H1 (cell line): Measurements from ENCODE around the gene KIF5A. TPM values are rescaled to one million over a fixed set of nuclear protein-coding genes. Genes with fewer than 3 reads are reported as not detected.

Experiments used
- CTCF ChIA-PET: fragments of 300-600 bp; sonication (Branson Sonifier 250); formaldehyde crosslinking; loops from one replicate; lab custom pipeline; 2021; ENCODE audit not compliant: partially characterized antibody; lab: Charles Lee
- POLR2A ChIA-PET: fragments of 300-600 bp; sonication (Branson Sonifier 250); formaldehyde crosslinking; loops from one replicate; lab custom pipeline; 2021; ENCODE audit warnings: inconsistent platforms; ENCODE audit not compliant: partially characterized antibody; lab: Charles Lee
- DNase-seq, 2 experiments: peaks; one replicate each; pipeline versions ENCODE4 v3.0.0 to v3.0.0-alpha.2; 2010 to 2022; ENCODE audit warnings: low spot score in 2 of 2, low read depth in 1 of 2, mixed read lengths in 1 of 2
- FAIRE-seq: peaks from 2 replicates; lab custom pipeline; 2011; peaks lifted over from hg19 to GRCh38; lab: Jason Lieb, UNC
- H2AFZ ChIP-seq: 2 replicates; pipeline ENCODE4 v1.8.1; 2012; ENCODE audit warnings: low read length, inconsistent platforms
- H2AK5ac ChIP-seq: 2 replicates; pipeline ENCODE4 v1.6.1; 2013; ENCODE audit warnings: low read depth, low read length
- H2BK120ac ChIP-seq: replicated peaks from 2 replicates; pipeline ENCODE3; 2013; ENCODE audit warnings: low read depth, low read length, inconsistent platforms
- H2BK12ac ChIP-seq: 2 replicates; pipeline ENCODE4 v1.6.1; 2013; ENCODE audit warnings: low read depth, low read length
- H2BK15ac ChIP-seq: 2 replicates; pipeline ENCODE4 v1.6.1; 2013; ENCODE audit warnings: low read length
- H2BK20ac ChIP-seq: 2 replicates; pipeline ENCODE4 v1.6.1; 2013; ENCODE audit warnings: low read length
- H2BK5ac ChIP-seq: 2 replicates; pipeline ENCODE4 v1.6.1; 2013; ENCODE audit warnings: low read depth, low read length
- H3K14ac ChIP-seq: 2 replicates; pipeline ENCODE4 v1.6.1; 2013; ENCODE audit warnings: inconsistent platforms; ENCODE audit not compliant: insufficient read length
- H3K18ac ChIP-seq: 2 replicates; pipeline ENCODE4 v1.6.1; 2013; ENCODE audit warnings: low read length; ENCODE audit errors: extremely low read depth
- H3K23ac ChIP-seq: 2 replicates; pipeline ENCODE4 v1.6.1; 2013; ENCODE audit warnings: inconsistent platforms; ENCODE audit not compliant: insufficient read length
- H3K23me2 ChIP-seq: 2 replicates; pipeline ENCODE4 v1.6.1; 2013; ENCODE audit warnings: low read depth, low read length
- H3K27ac ChIP-seq: 2 replicates; pipeline ENCODE4 v1.6.1; 2011; ENCODE audit warnings: low read depth, low read length, inconsistent platforms
- H3K27me3 ChIP-seq, 4 experiments: replicated peaks in 1 of 4; 1 replicate in 1 of 4; 2 replicates in 3 of 4; pipeline versions ENCODE4 v1.6.1 to v1.8.1; 2011 to 2013; ENCODE audit warnings: low read length in 3 of 4, mild to moderate bottlenecking in 3 of 4, inconsistent platforms in 2 of 4, mixed read lengths in 2 of 4, moderate library complexity in 1 of 4; ENCODE audit not compliant: control insufficient read depth in 3 of 4, insufficient read depth in 3 of 4; ENCODE audit errors: extremely low read depth in 1 of 4
- H3K36me3 ChIP-seq, 4 experiments: 2 replicates each; pipeline versions ENCODE4 v1.6.1 to v1.8.1; 2011 to 2013; ENCODE audit warnings: mild to moderate bottlenecking in 4 of 4, low read length in 3 of 4, moderate library complexity in 2 of 4, control low read depth in 1 of 4, inconsistent platforms in 1 of 4; ENCODE audit not compliant: insufficient read depth in 4 of 4, control insufficient read depth in 2 of 4
- H3K4ac ChIP-seq: replicated peaks from 2 replicates; pipeline ENCODE3; 2013; ENCODE audit warnings: low read length, low read depth, mixed read lengths, inconsistent platforms; ENCODE audit not compliant: insufficient read length
- H3K4me1 ChIP-seq, 4 experiments: replicated peaks in 1 of 4; 1 replicate in 1 of 4; 2 replicates in 3 of 4; pipeline versions ENCODE4 v1.6.1 to v1.8.1; 2011 to 2013; ENCODE audit warnings: low read length in 3 of 4, inconsistent platforms in 2 of 4, mixed read lengths in 1 of 4; ENCODE audit not compliant: insufficient read depth in 4 of 4, control insufficient read depth in 3 of 4
- H3K4me2 ChIP-seq, 2 experiments: 2 replicates each; pipeline versions ENCODE4 v1.6.1 to v1.8.1; 2011 to 2013; ENCODE audit warnings: low read depth in 2 of 2, low read length in 2 of 2, control low read depth in 1 of 2, inconsistent platforms in 1 of 2, mild to moderate bottlenecking in 1 of 2; ENCODE audit not compliant: insufficient read depth in 1 of 2
- H3K4me3 ChIP-seq, 4 experiments: fragments of 200-600, 300-600 bp in 1 of 4; sonication (generic), shearing (Covaris generic), sonication (Bioruptor Twin) in 1 of 4; 2 replicates each; pipeline versions ENCODE4 v1.5.1 to v1.8.1; 2011 to 2016; ENCODE audit warnings: low read length in 4 of 4, low read depth in 3 of 4, control low read depth in 2 of 4, inconsistent platforms in 2 of 4, mild to moderate bottlenecking in 2 of 4, mixed read lengths in 1 of 4, moderate library complexity in 1 of 4; ENCODE audit not compliant: insufficient read depth in 2 of 4; ENCODE audit errors: extremely low read depth in 1 of 4
- H3K56ac ChIP-seq: replicated peaks from 2 replicates; pipeline ENCODE3; 2013; ENCODE audit warnings: low read depth, mild to moderate bottlenecking, mixed read lengths, low read length, inconsistent platforms; ENCODE audit not compliant: insufficient read length
- H3K79me1 ChIP-seq: 2 replicates; pipeline ENCODE4 v1.6.1; 2013; ENCODE audit warnings: low read depth, low read length, control low read depth
- H3K79me2 ChIP-seq, 2 experiments: 2 replicates each; pipeline versions ENCODE4 v1.6.1 to v1.8.1; 2012 to 2013; ENCODE audit warnings: low read length in 2 of 2, mild to moderate bottlenecking in 2 of 2, inconsistent platforms in 1 of 2; ENCODE audit not compliant: insufficient read depth in 2 of 2, control insufficient read depth in 1 of 2
- H3K9ac ChIP-seq, 4 experiments: replicated peaks in 1 of 4; 1 replicate in 1 of 4; 2 replicates in 3 of 4; pipeline versions ENCODE4 v1.6.1 to v1.8.1; 2011 to 2013; ENCODE audit warnings: low read depth in 3 of 4, low read length in 3 of 4, control low read depth in 2 of 4, mild to moderate bottlenecking in 2 of 4, moderate library complexity in 2 of 4, inconsistent platforms in 1 of 4; ENCODE audit errors: extremely low read depth in 1 of 4
- H3K9me3 ChIP-seq, 2 experiments: 2 replicates each; pipeline versions ENCODE4 v1.6.1 to v1.8.1; 2012 to 2013; ENCODE audit warnings: mild to moderate bottlenecking in 2 of 2, moderate library complexity in 2 of 2, control low read depth in 1 of 2, inconsistent platforms in 1 of 2, low read depth in 1 of 2, low read length in 1 of 2, mixed read lengths in 1 of 2; ENCODE audit not compliant: insufficient read depth in 2 of 2
- H4K20me1 ChIP-seq, 2 experiments: replicated peaks in 1 of 2; 2 replicates each; pipeline versions ENCODE3 to v1.8.1; 2011 to 2013; ENCODE audit warnings: inconsistent platforms in 2 of 2, low read length in 2 of 2, mild to moderate bottlenecking in 1 of 2; ENCODE audit not compliant: insufficient read depth in 2 of 2, control insufficient read depth in 1 of 2
- H4K5ac ChIP-seq: 2 replicates; pipeline ENCODE4 v1.6.1; 2013; ENCODE audit warnings: low read length, low read depth, mixed read lengths, inconsistent platforms; ENCODE audit not compliant: insufficient read length
- H4K8ac ChIP-seq: 2 replicates; pipeline ENCODE4 v1.8.0; 2013; ENCODE audit warnings: mild to moderate bottlenecking, moderate library complexity, low read length, inconsistent platforms; ENCODE audit not compliant: insufficient read depth; ENCODE audit errors: extremely low read depth
- H4K91ac ChIP-seq: replicated peaks from 2 replicates; pipeline ENCODE3; 2013; ENCODE audit warnings: low read length, mixed read lengths, inconsistent platforms; ENCODE audit not compliant: insufficient read length
- E2F6 ChIP-seq: IDR thresholded peaks from 2 replicates; pipeline ENCODE4 v1.6.1; 2012; ENCODE audit warnings: inconsistent platforms
- EP300 ChIP-seq, 2 experiments: IDR thresholded peaks; 1 replicate in 1 of 2; 2 replicates in 1 of 2; pipeline ENCODE4 v1.6.1; 2011 to 2012; ENCODE audit warnings: low read depth in 2 of 2, low read length in 2 of 2, mild to moderate bottlenecking in 2 of 2, borderline replicate concordance in 1 of 2, inconsistent platforms in 1 of 2, moderate library complexity in 1 of 2
- EZH2 ChIP-seq: fragments of 200-600 bp; sonication (generic); IDR thresholded peaks from 2 replicates; pipeline ENCODE4 v1.7.1; 2012; ENCODE audit warnings: low read depth, mild to moderate bottlenecking, moderate library complexity, low read length, inconsistent platforms; ENCODE audit not compliant: severe bottlenecking
- FOSL1 ChIP-seq: IDR thresholded peaks from 2 replicates; pipeline ENCODE4 v1.6.1; 2011; ENCODE audit warnings: mild to moderate bottlenecking, low read depth, low read length, moderate library complexity; ENCODE audit not compliant: insufficient read depth
- JUND ChIP-seq: IDR thresholded peaks from 2 replicates; pipeline ENCODE4 v1.6.1; 2011; ENCODE audit warnings: mild to moderate bottlenecking, improper control_type of control experiment, low read length
- MAFK ChIP-seq: IDR thresholded peaks from 2 replicates; pipeline ENCODE4 v1.6.1; 2012; ENCODE audit warnings: low read depth, mild to moderate bottlenecking, improper control_type of control experiment, low read length
- POLR2AphosphoS5 ChIP-seq: IDR thresholded peaks from 2 replicates; pipeline ENCODE4 v1.6.1; 2011; ENCODE audit warnings: low read depth, low read length
- SIX5 ChIP-seq: IDR thresholded peaks from 2 replicates; pipeline ENCODE4 v1.6.1; 2011; ENCODE audit warnings: mild to moderate bottlenecking, low read depth, low read length
- WGBS, 2 experiments: shearing (Covaris generic) in 1 of 2; methylation state at CpG; one replicate each; pipeline versions ENCODE4 v1.1.6 to v1.1.7; 2013 to 2015; ENCODE audit warnings: low lambda C conversion rate in 2 of 2, mixed read lengths in 2 of 2, inconsistent platforms in 1 of 2, low coverage in 1 of 2, missing lambda C conversion rate in 1 of 2; ENCODE audit not compliant: insufficient replicate concordance in 2 of 2, insufficient coverage in 1 of 2, insufficient read length in 1 of 2; ENCODE audit errors: extremely low coverage in 1 of 2, missing lambda C conversion rate in 1 of 2; 5-methylcytosine and 5-hydroxymethylcytosine counted together
- polyA plus RNA-seq, 7 experiments: library from polyadenylated mRNA; depleted of rRNA in 3 of 7; stranded (reverse) in 5 of 7; unstranded in 2 of 7; fragments of >200 nt in 5 of 7; fragments of 200-250 nt in 2 of 7; gene quantifications; 1 replicate in 5 of 7; 2 replicates in 1 of 7; 4 replicates in 1 of 7; pipeline versions ENCODE4 v1.2.1 to v1.2.3, GENCODE V29; 2011 to 2013; ENCODE audit warnings: missing spikeins in 2 of 7, mixed read lengths in 2 of 7
- total RNA-seq: library from RNA; stranded (reverse); fragmentation: NEBNext Ultra II Directional; extraction: Animal tissue kit (Norgen Biotek cat#: 25700); gene quantifications from 2 replicates; pipeline ENCODE4 v1.2.1, GENCODE V29; 2021
- TF ChIP-seq, protein P1 (sequence below): IDR thresholded peaks from 2 replicates; pipeline ENCODE4 v1.6.1; 2012; ENCODE audit warnings: inconsistent platforms

Gene KIF5A
- total and polyA plus RNA-seq, 2 of the 8 experiments (the other 6 are each of a cell fraction or from before 2014, with no cell fraction given) = 10.7 to 21.9 TPM

GRCh38 chr12:57579677-57580465 is 30.0 kb downstream of the KIF5A start:
- H2BK20ac ChIP-seq = no peak overlapping the region
- DNase-seq = no peak
- 94% methylated on average over 8 of the region's 8 CpGs; no CpG with 5 or more reads in 1 of the 2 experiments for WGBS, 2 experiments
- no peak overlapping the region for H3K27ac ChIP-seq
- H3K4me2 ChIP-seq = no peak overlapping the region
- H3K23ac ChIP-seq = no peak overlapping the region
- no peak overlapping the region for H2BK15ac ChIP-seq
- ChIA-PET CTCF (interaction anchor here (0.9 to 7.8 kb wide), 4 partner anchors 44 to 203 kb away, joined by 3 to 201 read pairs (median 74); partner anchors contain the start of genes B4GALNT1 and TSFM), POLR2A (interaction anchor here (0.8 to 2.1 kb wide), 2 partner anchors 34 to 63 kb away, joined by 3 to 6 read pairs; no protein-coding TSS in a partner anchor)
- no peak overlapping the region for H4K8ac ChIP-seq
- H4K5ac ChIP-seq = no peak overlapping the region
- peaks cover 20 to 66% (median 44%) of the 10 kb centered on the region in 4 experiments for H3K36me3 ChIP-seq
- no peak overlapping the region for H3K18ac ChIP-seq
- no peak overlapping the region for H2AK5ac ChIP-seq
- H3K4me1 ChIP-seq = no peaks in the 10 kb centered on the region
- H3K9me3 ChIP-seq = no peaks in the 10 kb centered on the region
- no peak overlapping the region for H2BK12ac ChIP-seq
- no peak overlapping the region for H2AFZ ChIP-seq
- H3K23me2 ChIP-seq = no peaks in the 10 kb centered on the region
- H3K14ac ChIP-seq = no peak overlapping the region
- H3K79me2 ChIP-seq = no peaks in the 10 kb centered on the region
- peaks cover 4 to 10% of the 10 kb centered on the region in 2 experiments for H4K20me1 ChIP-seq
- H2BK5ac ChIP-seq = no peak overlapping the region
- H3K4ac ChIP-seq = no peak overlapping the region
- H3K4me3 ChIP-seq = no peak overlapping the region
- no peaks in the 10 kb centered on the region for H3K79me1 ChIP-seq
- no peak for TF ChIP-seq FOSL1
- TF ChIP-seq MAFK = no peak
- TF ChIP-seq EP300 (IDR thresholded peaks at IDR 0.05; ENCODE audit: borderline replicate concordance in 1 of 2, low read depth in 2 of 2, low read length in 2 of 2) = no peak
- TF ChIP-seq JUND = no peak
- no peak for TF ChIP-seq SIX5
- TF ChIP-seq, protein P1, sequence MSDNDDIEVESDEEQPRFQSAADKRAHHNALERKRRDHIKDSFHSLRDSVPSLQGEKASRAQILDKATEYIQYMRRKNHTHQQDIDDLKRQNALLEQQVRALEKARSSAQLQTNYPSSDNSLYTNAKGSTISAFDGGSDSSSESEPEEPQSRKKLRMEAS = no peak
- no peak for TF ChIP-seq POLR2AphosphoS5
- TF ChIP-seq EZH2 = no peak
- no peak for TF ChIP-seq E2F6
- no peak overlapping the region for H3K56ac ChIP-seq
- no peak overlapping the region for H3K9ac ChIP-seq
- no peak overlapping the region for H4K91ac ChIP-seq
- FAIRE-seq = no peak
- no peak overlapping the region for H2BK120ac ChIP-seq
- H3K27me3 ChIP-seq = no peaks in the 10 kb centered on the region
